Measurements from ENCODE around the gene ELMOD1. TPM values are rescaled to one million over a fixed set of nuclear protein-coding genes. Genes with fewer than 3 reads are reported as not detected.
"Not testable (repeated sequence)": the region's sequence is repeated elsewhere in the genome, so short reads cannot be mapped to it uniquely, and the experiment has no call there.

Gene ELMOD1
- total and polyA plus RNA-seq, 2 of the 4 experiments (the other 2 are of a cell fraction) = 0.18 to 0.29 TPM

DNA sequence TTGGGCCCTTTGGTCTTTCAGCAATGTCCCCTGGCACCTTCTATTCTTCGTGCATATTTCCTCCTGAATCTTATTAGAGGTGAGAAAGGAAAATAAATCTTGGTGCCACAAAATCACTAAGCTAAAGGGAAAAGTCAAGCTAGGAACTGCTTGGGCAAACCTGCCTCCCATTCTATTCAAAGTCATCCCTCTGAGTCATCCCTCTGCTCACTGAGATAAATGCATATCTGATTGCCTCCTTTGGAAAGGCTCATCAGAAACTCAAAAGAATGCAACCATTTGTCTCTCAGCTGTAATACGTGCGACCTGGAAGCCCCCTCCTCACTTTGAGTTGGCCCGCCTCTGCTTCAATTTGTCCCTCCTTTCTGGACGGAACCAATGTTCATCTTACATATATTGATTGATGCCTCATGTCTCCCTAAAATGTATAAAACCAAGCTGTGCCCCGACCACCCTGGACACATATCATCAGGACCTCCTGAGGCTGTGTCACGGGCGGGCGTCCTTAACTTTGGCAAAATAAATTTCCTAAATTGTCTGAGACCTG lies 24.9 kb upstream of the ELMOD1 start:
- Histone ChIP-seq H2BK120ac (ENCODE audit: low read depth, low read length) (peak overlapping the region; percentile 61; the same call in 1 of the 2 replicates), H3K4me2 (ENCODE audit: low read depth, low read length) (peak overlapping the region; percentile 72), H2BK15ac (ENCODE audit: low read depth, low read length) (peak overlapping the region; percentile 46; the same call in 1 of the 3 replicates), H3K4me3 (ENCODE audit: insufficient read depth, low read depth, low read length) (peak overlapping the region; percentile 85), H2BK5ac (ENCODE audit: low read depth, low read length, poor library complexity, severe bottlenecking) (peak overlapping the region; percentile 56), H4K8ac (ENCODE audit: low read depth in 2 of 2, low read length in 2 of 2) (peak overlapping the region; percentile 70 to 88), H4K91ac (ENCODE audit: insufficient read depth, low read depth, low read length) (peak overlapping the region; percentile 85; the same call in 1 of the 2 replicates), H3K14ac (replicated peaks; ENCODE audit: low read depth, low read length) (0 out of 2 replicates have a peak overlapping the region, but pooled peaks have one; percentile 2), H3K4ac (ENCODE audit: low read depth, low read length) (peak overlapping the region; percentile 12; the same call in 1 of the 2 replicates), H3K56ac (ENCODE audit: extremely low read depth, insufficient read depth, low read length) (peak overlapping the region; percentile 2; the same call in 1 of the 2 replicates), H2AK9ac (replicated peaks; ENCODE audit: low read depth, low read length, poor library complexity) (peak overlapping the region; percentile 9), H3K79me1 (ENCODE audit: low read depth in 1 of 2, low read length in 2 of 2) (peaks cover 5 to 16% of the 10 kb centered on the region in 2 experiments; a peak in 2 of 4 replicates), H4K5ac (ENCODE audit: low read depth, low read length) (peak overlapping the region; percentile 51), H3K9ac (ENCODE audit: low read depth, low read length) (peak overlapping the region; percentile 26; the same call in 1 of the 2 replicates), H3K18ac (ENCODE audit: low read depth, low read length) (peak overlapping the region; percentile 43; the same call in 1 of the 2 replicates), H2AFZ (replicated peaks; ENCODE audit: low read length, poor library complexity) (peak overlapping the region; percentile 91)
- H2AK5ac ChIP-seq (ENCODE audit: low read depth, low read length); H3K9me3 ChIP-seq (ENCODE audit: control insufficient read depth, insufficient read depth, low read length); POLR2A ChIA-PET (ENCODE audit: unreplicated experiment); H3K9me1 ChIP-seq (ENCODE audit: insufficient read depth, low read length); H3K4me1 ChIP-seq (ENCODE audit: control insufficient read depth, insufficient read depth, low read length); H3K23ac ChIP-seq (ENCODE audit: low read depth, low read length); H3K36me3 ChIP-seq (ENCODE audit: control insufficient read depth, insufficient read depth, low read length); H2BK20ac ChIP-seq (ENCODE audit: low read depth, low read length); H4K20me1 ChIP-seq (ENCODE audit: insufficient read depth, low read length); H3K27me3 ChIP-seq (ENCODE audit: control insufficient read depth, insufficient read depth, low read length); BruUV-seq (replicated peaks); ATAC-seq (ENCODE audit: low read depth); H3K27ac ChIP-seq (ENCODE audit: insufficient read depth, low read length); dilution Hi-C loops (cut with HindIII; ENCODE audit: low sequenced_read_pairs, unreplicated experiment): not testable (repeated sequence)
- in situ Hi-C loops (cut with MboI; ENCODE audit: low sequenced_read_pairs) (loop anchor here (5.0 kb wide), 1 partner anchor 126 kb away; no protein-coding TSS in a partner anchor), intact Hi-C loops (cut with micrococcal nuclease) (loop anchor here (10.0 kb wide), 1 partner anchor 1089 kb away; no protein-coding TSS in a partner anchor)
- no CpG with 5 or more reads among the region's 9 CpGs for WGBS, 2 experiments (ENCODE audit: extremely low coverage in 2 of 2, insufficient read length in 1 of 2)
- CTCF ChIA-PET = interaction anchor here (2.0 kb wide), 1 partner anchor 17 kb away, joined by 6 read pairs; no protein-coding TSS in a partner anchor
- DNase-seq = peak; percentile 26
